ENCODE results near the gene PROX2.

Gene PROX2

GRCh38 chr14:74913986-74914573 lies 38.1 kb upstream of the PROX2 start:
- peak; percentile 81 to 86 for DNase-seq (ENCODE audit: low read depth in 2 of 2)
- H3K4me3 ChIP-seq (replicated peaks in 1 of 2; ENCODE audit: low read depth in 2 of 2, low read length in 2 of 2): no peak overlapping the region
- peak; percentile 92 for TF ChIP-seq CTCF (IDR thresholded peaks at IDR 0.05; ENCODE audit: low read depth, low read length)

- no peak for TF ChIP-seq CTCF (IDR thresholded peaks at IDR 0.05; ENCODE audit: low read depth, low read length)
- H3K4me3 ChIP-seq (replicated peaks in 1 of 2; ENCODE audit: low read depth in 2 of 2, low read length in 2 of 2): no peak overlapping the region
- DNase-seq (ENCODE audit: low read depth in 2 of 2): no peak
Observed at GRCh38 chr14:74913393-74913910, 37.5 kb upstream of the PROX2 start.

GRCh38 chr14:74912801-74913200 lies 36.9 kb upstream of the PROX2 start:
- TF ChIP-seq CTCF (IDR thresholded peaks at IDR 0.05; ENCODE audit: low read depth, low read length): no peak

GRCh38 chr14:74912111-74912510 lies 36.2 kb upstream of the PROX2 start:
- H3K4me3 ChIP-seq (replicated peaks in 1 of 2; ENCODE audit: low read depth in 2 of 2, low read length in 2 of 2): no peak overlapping the region
- no peak for TF ChIP-seq CTCF (IDR thresholded peaks at IDR 0.05; ENCODE audit: low read depth, low read length)
- DNase-seq (ENCODE audit: low read depth in 2 of 2): no peak

More at GRCh38 chr14:74912801-74913200, 36.9 kb upstream of the PROX2 start:
- DNase-seq (ENCODE audit: low read depth in 2 of 2): no peak
- H3K4me3 ChIP-seq (replicated peaks in 1 of 2; ENCODE audit: low read depth in 2 of 2, low read length in 2 of 2): no peak overlapping the region

- no peak for TF ChIP-seq CTCF (IDR thresholded peaks at IDR 0.05; ENCODE audit: low read depth, low read length)
- no peak overlapping the region for H3K4me3 ChIP-seq (replicated peaks in 1 of 2; ENCODE audit: low read depth in 2 of 2, low read length in 2 of 2)
- DNase-seq (ENCODE audit: low read depth in 2 of 2): no peak
Observed at GRCh38 chr14:74911704-74912103, 35.8 kb upstream of the PROX2 start.

- H3K4me3 ChIP-seq (replicated peaks in 1 of 2; ENCODE audit: low read depth in 2 of 2, low read length in 2 of 2): no peak overlapping the region
- no peak for DNase-seq (ENCODE audit: low read depth in 2 of 2)
- no peak for TF ChIP-seq CTCF (IDR thresholded peaks at IDR 0.05; ENCODE audit: low read depth, low read length)
Observed at GRCh38 chr14:74911221-74911620, 35.3 kb upstream of the PROX2 start.

- no peak for TF ChIP-seq CTCF (IDR thresholded peaks at IDR 0.05; ENCODE audit: low read depth, low read length)
- H3K4me3 ChIP-seq (replicated peaks in 1 of 2; ENCODE audit: low read depth in 2 of 2, low read length in 2 of 2): no peak overlapping the region
- DNase-seq (ENCODE audit: low read depth in 2 of 2): no peak
Observed at GRCh38 chr14:74910556-74910955, 34.6 kb upstream of the PROX2 start.
